Tibial nerve (tissue), 3 donors: ENCODE data around the gene ROBO1.

Experiments used
- CTCF ChIP-seq, 5 experiments: fragments of 200-600 bp in 3 of 5; fragments of 450-650 bp in 2 of 5; sonication (generic) in 3 of 5; IDR thresholded peaks; one replicate each; pipeline ENCODE4 v1.5.1; 2016 to 2019; ENCODE audit warnings: antibody characterized with exemption in 5 of 5, mild to moderate bottlenecking in 3 of 5, moderate library complexity in 2 of 5
- POLR2A ChIP-seq, 2 donors: fragments of 450-650 bp; IDR thresholded peaks; one replicate each; pipeline ENCODE4 v1.6.1; 2017; ENCODE audit warnings: antibody characterized with exemption in 2 of 2, mild to moderate bottlenecking in 2 of 2, moderate library complexity in 2 of 2

GRCh38 chr3:78798266-78798832, 969.4 kb downstream of the ROBO1 start:
- no peak for TF ChIP-seq CTCF (IDR thresholded peaks at IDR 0.05)
- TF ChIP-seq POLR2A (IDR thresholded peaks at IDR 0.05): no peak
